Large intestine (tissue), 3 donors: ENCODE measurements around the gene MAP2K6. TPM values are rescaled to one million over a fixed set of nuclear protein-coding genes. Genes with fewer than 3 reads are reported as not detected.

ENCODE experiments used
- DNase-seq, 2 donors: peaks; one replicate each; pipeline versions ENCODE4 v3.0.0 to v3.0.0-alpha.2; 2013
- H3K27ac ChIP-seq: one replicate; pipeline ENCODE4 v1.5.1; 2013; ENCODE audit warnings: low read length
- H3K27me3 ChIP-seq: 2 replicates; pipeline ENCODE4 v1.6.1; 2013; ENCODE audit warnings: low read length; ENCODE audit not compliant: control insufficient read depth, insufficient read depth
- H3K36me3 ChIP-seq: 2 replicates; pipeline ENCODE4 v1.6.1; 2013; ENCODE audit warnings: low read length; ENCODE audit not compliant: control insufficient read depth, insufficient read depth
- H3K4me1 ChIP-seq: one replicate; pipeline ENCODE4 v1.6.1; 2013; ENCODE audit warnings: low read length; ENCODE audit not compliant: control insufficient read depth, insufficient read depth
- H3K4me3 ChIP-seq: one replicate; pipeline ENCODE4 v1.5.1; 2013; ENCODE audit warnings: low read length
- H3K9me3 ChIP-seq: one replicate; pipeline ENCODE4 v1.6.1; 2013; ENCODE audit warnings: mild to moderate bottlenecking, low read depth, low read length, moderate library complexity; ENCODE audit not compliant: control insufficient read depth
- WGBS: methylation state at CpG from one replicate; pipeline ENCODE4 v1.1.5; 2013; ENCODE audit warnings: low lambda C conversion rate; ENCODE audit not compliant: insufficient coverage; 5-methylcytosine and 5-hydroxymethylcytosine counted together
- polyA plus RNA-seq: library from polyadenylated mRNA; unstranded; fragments of 120-200 nt; gene quantifications from one replicate; pipeline ENCODE4 v1.2.1, GENCODE V29; 2013

MAP2K6 gene
- polyA plus RNA-seq, 1 donor, result 13.4 TPM

DNA sequence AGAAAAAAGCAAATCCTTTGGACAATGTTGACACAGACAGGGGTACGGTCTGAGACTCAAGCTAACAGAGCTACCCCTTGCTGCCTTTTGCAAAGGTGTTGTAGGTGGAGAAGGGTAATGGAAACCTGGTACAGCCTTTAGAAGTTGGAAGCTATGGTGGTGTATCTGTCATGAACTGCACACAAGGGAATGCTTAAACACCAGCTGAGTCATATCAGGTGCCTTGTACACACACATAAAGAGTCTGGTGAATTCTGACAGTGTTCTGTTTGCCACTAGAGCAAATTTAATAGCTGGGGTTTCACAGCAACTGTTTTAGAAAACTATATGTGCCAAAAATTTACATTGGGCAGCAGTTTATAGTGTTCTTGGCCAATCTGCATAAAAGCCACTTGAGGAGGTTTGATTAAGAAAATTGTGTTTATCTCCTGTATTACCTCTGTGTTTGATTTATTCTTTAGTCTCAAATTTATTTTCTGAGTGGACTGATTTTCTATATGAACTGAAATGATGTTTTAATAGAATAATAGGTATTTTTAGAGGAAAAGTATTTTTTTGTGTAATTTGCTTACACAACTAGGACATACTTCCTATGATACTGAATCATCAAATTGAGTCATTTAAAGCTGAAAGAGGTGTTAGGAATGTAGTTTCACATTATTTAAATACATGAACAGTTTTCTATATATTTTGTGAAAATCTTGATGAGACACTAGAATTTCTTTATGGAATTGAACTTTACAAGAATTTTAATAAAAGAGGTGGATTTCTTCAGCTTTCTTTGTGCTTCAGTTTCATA is 136.9 kb downstream of the MAP2K6 start:
- Histone ChIP-seq H3K27ac (no peak overlapping the region), H3K4me1 (no peaks in the 10 kb centered on the region), H3K9me3 (no peaks in the 10 kb centered on the region), H3K4me3 (no peak overlapping the region), H3K36me3 (no peaks in the 10 kb centered on the region), H3K27me3 (no peaks in the 10 kb centered on the region)
- WGBS, result no CpG with 5 or more reads among the region's 1 CpG
- no peak for DNase-seq

DNA sequence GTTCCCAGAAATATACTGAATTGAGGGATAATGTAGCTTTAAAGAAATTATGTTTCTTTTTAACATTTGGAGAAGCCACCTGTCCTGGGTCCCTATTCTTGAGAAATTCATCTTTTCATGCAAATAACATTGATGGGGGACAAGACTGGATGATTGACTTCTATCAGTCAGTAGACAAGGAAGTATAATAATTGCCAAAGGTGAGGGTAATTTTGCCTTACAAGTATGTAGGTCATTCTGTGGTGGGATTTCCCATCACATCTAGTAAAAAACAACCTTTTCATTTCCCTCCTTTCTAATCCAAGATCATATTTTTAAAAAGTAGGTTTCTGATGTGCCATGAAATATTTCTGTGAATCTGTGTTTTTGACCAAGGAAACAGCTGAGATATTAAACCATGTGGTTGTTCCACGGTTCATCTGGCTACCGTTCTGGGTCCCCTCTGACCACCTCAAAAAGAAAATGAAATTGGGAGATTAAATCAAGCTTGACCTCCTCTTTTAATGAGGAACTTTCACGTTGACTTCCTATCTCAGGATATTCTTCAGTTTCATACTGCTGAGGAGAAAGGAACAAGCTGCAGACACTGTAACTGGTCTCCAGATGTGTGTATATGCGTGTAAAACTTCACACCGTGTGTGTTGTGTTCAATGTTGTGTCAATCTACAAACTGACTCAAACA is 138.6 kb downstream of the MAP2K6 start:
- Histone ChIP-seq H3K4me3 (no peak overlapping the region), H3K27ac (no peak overlapping the region), H3K4me1 (no peaks in the 10 kb centered on the region), H3K9me3 (no peaks in the 10 kb centered on the region), H3K36me3 (no peaks in the 10 kb centered on the region), H3K27me3 (no peaks in the 10 kb centered on the region)
- 100% methylated on average over 1 of the region's 5 CpGs for WGBS
- no peak for DNase-seq

DNA sequence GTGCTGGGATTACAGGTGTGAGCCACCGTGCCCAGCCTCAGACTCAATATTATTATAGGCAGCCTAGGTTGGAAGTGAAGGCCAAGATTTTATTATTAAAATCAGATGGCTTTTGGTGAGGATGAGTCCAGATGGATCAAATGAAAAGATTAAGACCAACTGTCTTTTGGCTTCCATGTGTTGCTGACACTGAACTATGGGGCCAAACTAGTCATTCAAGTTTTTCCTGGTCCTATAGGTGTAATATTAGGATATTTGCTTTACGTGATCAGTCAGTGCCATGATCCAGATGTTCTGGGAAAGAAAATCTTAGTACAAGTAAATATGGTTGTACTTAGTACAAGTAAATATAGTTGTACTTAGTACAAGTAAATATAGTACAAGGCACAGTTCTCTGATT is 140.6 kb downstream of the MAP2K6 start:
- DNase-seq, result no peak
- H3K27me3 ChIP-seq, result no peaks in the 10 kb centered on the region
- H3K36me3 ChIP-seq, result no peaks in the 10 kb centered on the region
- H3K9me3 ChIP-seq, result no peaks in the 10 kb centered on the region
- 80% methylated on average over 1 of the region's 2 CpGs for WGBS
- no peak overlapping the region for H3K4me3 ChIP-seq
- no peak overlapping the region for H3K27ac ChIP-seq
- H3K4me1 ChIP-seq, result no peaks in the 10 kb centered on the region

DNA sequence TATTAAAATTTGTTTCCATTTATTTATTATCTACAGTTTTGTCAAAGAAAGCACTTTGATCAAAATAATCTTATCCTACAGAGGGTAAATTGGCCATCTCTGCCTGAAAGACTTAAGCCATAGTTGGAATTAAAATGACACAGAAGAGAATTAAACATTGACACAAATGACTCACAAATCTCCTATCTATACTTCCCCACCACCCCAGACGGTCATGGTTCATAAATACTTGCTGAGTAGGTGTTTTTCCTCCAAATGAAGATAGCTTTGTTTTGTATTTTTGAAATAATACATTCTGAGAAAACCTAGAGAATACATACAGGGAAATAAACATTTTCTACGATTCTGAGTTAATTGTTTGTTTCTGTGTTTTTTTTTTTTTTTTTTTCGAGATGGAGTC is 142.8 kb downstream of the MAP2K6 start:
- Histone ChIP-seq H3K4me1 (no peaks in the 10 kb centered on the region), H3K27me3 (no peaks in the 10 kb centered on the region), H3K4me3 (no peak overlapping the region), H3K27ac (no peak overlapping the region), H3K9me3 (no peaks in the 10 kb centered on the region), H3K36me3 (no peaks in the 10 kb centered on the region)
- WGBS, result no CpG with 5 or more reads among the region's 3 CpGs
- peak in 1 of 2 donors; percentile 16 for DNase-seq

DNA sequence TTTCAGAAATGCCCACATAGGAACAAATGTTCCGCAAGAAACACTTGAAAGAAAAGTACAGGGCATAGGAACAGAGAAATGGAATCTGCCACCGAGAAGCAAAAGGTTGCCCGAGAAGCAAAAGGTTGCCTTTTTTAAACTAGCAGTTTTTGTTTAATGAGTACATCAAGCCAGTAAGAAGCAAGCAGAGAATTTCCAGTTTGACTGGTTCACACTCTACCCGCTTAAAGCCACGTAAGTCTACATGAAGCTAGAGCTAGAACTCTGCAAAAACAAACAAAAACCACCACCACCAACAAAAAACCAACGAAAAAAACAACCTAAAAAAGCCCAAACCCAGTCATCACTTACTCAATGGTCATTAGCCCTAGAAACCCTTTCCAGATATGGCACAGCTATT is 144.3 kb downstream of the MAP2K6 start:
- H3K36me3 ChIP-seq, result no peaks in the 10 kb centered on the region
- WGBS, result 100% methylated on average over 3 of the region's 6 CpGs
- no peaks in the 10 kb centered on the region for H3K9me3 ChIP-seq
- no peak for DNase-seq
- no peak overlapping the region for H3K4me3 ChIP-seq
- no peaks in the 10 kb centered on the region for H3K27me3 ChIP-seq
- no peak overlapping the region for H3K27ac ChIP-seq
- H3K4me1 ChIP-seq, result no peaks in the 10 kb centered on the region

DNA sequence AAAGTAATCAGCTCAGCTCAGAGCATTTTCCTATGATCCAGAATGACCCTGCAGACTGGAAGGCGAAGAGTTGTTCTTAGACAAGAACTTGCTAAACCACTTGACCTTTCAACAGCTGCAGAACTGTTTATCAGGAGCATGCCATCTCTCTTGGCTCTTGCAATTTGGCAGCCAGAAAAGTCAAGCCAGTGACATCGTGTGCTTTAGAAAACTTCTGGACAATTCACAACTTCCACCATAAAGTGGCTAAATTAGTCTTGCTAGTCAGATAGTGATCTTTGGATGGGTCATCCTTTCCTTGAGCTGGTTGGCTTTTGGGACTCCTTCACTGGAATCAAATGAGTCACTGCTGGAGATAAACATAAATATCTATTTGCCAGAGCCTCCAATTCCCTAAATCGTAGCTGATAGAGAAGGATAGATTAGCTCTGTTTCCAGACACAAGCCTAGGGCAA is 146.5 kb downstream of the MAP2K6 start:
- no CpG with 5 or more reads among the region's 3 CpGs for WGBS
- H3K9me3 ChIP-seq, result no peaks in the 10 kb centered on the region

GRCh38 chr17:69561462-69561861 is 147.0 kb downstream of the MAP2K6 start:
- H3K4me1 ChIP-seq, result no peaks in the 10 kb centered on the region
- WGBS, result no CpG with 5 or more reads among the region's 3 CpGs
- DNase-seq, result no peak

More for the DNA sequence above, 146.5 kb downstream of the MAP2K6 start:
- Histone ChIP-seq H3K36me3 (no peaks in the 10 kb centered on the region), H3K4me3 (no peak overlapping the region), H3K27ac (no peak overlapping the region), H3K4me1 (no peaks in the 10 kb centered on the region), H3K27me3 (peaks cover 2% of the 10 kb centered on the region)
- no peak for DNase-seq

GRCh38 chr17:69565447-69565846 is 150.9 kb downstream of the MAP2K6 start:
- 100% methylated on average over 1 of the region's 7 CpGs for WGBS
- Histone ChIP-seq H3K9me3 (no peaks in the 10 kb centered on the region), H3K27ac (no peak overlapping the region), H3K4me3 (no peak overlapping the region), H3K4me1 (no peaks in the 10 kb centered on the region), H3K27me3 (peaks cover 6% of the 10 kb centered on the region), H3K36me3 (no peaks in the 10 kb centered on the region)
- DNase-seq, result no peak

More at GRCh38 chr17:69561462-69561861, 147.0 kb downstream of the MAP2K6 start:
- Histone ChIP-seq H3K27ac (no peak overlapping the region), H3K27me3 (peaks cover 2% of the 10 kb centered on the region), H3K9me3 (no peaks in the 10 kb centered on the region), H3K4me3 (no peak overlapping the region), H3K36me3 (no peaks in the 10 kb centered on the region)

GRCh38 chr17:69567130-69567529 is 152.6 kb downstream of the MAP2K6 start:
- H3K27ac ChIP-seq, result no peak overlapping the region
- peaks cover 7% of the 10 kb centered on the region for H3K27me3 ChIP-seq
- 50% methylated on average over 1 of the region's 4 CpGs for WGBS
- no peaks in the 10 kb centered on the region for H3K4me1 ChIP-seq
- H3K4me3 ChIP-seq, result no peak overlapping the region
- no peak for DNase-seq
- no peaks in the 10 kb centered on the region for H3K36me3 ChIP-seq
- H3K9me3 ChIP-seq, result no peaks in the 10 kb centered on the region

DNA sequence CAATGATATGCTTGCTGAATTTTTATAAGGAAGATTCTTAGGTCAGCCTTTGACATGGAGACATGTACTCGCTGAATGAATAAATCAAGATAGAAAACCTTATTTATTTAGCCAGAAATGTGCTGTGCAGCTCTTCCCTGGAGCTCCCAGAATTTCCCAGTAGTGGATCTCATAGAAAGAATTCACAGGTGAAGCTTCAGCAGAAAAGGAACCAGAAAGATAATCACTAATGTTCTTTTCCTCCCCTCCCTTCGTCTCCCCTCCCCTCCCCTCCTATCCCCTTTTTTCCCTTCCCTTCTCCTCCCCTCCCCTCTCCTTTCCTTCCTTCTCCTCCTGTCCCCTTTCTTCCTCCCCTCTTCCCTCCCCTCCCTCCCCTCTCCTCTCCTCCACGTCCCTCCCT is 158.2 kb downstream of the MAP2K6 start:
- Histone ChIP-seq H3K4me1 (no peaks in the 10 kb centered on the region), H3K9me3 (no peaks in the 10 kb centered on the region)

More for the DNA sequence above, 158.2 kb downstream of the MAP2K6 start:
- peaks cover 9% of the 10 kb centered on the region for H3K27me3 ChIP-seq
- H3K36me3 ChIP-seq, result no peaks in the 10 kb centered on the region
- no peak overlapping the region for H3K4me3 ChIP-seq
- 67% methylated on average over 2 of the region's 3 CpGs for WGBS
- H3K27ac ChIP-seq, result no peak overlapping the region
- DNase-seq, result no peak
